GM21367 (cell line): ENCODE data around the gene ARID5B.

Source experiments
- ATAC-seq: cut with Tn5 transposase; IDR thresholded peaks from one replicate; pipeline ENCODE4 v1.9.1; 2021; ENCODE audit not compliant: unreplicated experiment

Gene ARID5B

GRCh38 chr10:62063795-62064472 lies 162.4 kb downstream of the ARID5B start:
- ATAC-seq, result no peak

- ATAC-seq, result no peak
Measured at GRCh38 chr10:62067560-62067959, 166.1 kb downstream of the ARID5B start.

DNA sequence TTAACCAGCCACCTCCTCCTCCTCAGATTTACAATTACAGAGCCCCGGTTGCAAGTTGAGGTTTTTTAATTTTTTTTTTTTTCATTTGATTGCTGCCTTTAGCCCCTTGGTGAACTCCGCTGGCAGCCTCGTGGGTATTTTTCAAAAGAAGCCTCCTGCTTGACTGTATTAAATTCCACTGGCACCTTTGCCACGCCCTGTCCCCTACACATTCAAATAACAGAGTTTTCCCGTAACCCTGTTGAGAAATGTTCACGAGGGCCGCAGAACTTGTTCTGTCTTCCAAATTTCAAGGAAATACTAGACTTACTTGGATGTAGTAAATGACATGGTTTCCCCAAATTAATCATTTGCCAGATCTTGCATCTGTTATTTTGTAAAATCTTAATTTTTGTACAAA lies 167.0 kb downstream of the ARID5B start:
- ATAC-seq, result no peak

DNA sequence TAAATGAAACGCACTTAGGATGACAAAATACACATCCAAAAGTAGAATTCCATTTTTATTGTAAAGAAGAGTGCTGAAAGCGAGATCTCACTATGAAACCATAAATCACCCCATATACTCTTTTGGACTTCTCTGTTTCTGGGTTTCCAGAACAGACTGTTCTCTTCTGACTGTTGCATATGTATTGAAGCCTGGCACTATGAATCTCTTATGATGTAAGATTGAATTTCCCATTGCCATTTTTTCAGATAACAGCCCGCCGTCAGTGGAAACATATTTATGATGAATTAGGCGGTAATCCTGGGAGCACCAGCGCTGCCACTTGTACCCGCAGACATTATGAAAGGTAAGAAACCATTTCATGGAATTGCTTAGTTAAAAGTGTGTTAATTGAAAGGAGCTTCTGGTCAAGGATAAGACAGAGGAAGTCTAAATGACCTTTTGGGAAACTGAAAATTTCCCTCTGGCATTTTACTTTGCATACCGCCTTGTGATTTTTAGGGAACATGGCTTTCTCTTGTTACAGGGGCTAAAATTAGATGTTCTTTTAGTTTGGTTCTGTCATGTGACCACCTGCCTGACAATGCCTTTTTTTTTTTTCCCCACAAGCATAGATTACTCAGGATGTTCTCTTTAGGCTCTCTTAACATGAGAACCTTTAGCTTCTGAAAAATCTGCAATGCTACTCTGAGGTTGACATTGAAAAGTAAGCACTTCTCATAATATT lies 168.1 kb downstream of the ARID5B start:
- ATAC-seq, result no peak

DNA sequence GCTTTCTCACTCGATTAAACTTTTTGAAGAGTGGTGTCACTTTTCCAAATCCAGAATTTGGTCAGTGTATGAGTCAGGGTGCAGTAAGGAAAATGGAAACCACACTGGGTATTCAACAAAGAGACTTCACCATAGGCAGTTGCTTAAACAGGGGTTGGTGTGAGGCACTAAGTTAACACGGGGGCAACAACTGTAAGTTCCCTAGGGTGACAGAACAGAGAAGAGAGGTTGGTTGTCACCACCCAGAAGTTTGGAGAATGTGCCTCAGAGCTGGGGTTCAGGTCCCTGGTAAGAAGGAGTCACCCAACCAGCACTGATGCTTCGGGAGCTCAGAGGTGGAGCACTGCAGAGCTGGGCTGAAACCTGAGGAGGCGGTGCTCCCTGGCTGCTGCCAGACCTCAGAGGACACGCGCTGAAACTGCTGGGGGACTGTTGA lies 170.4 kb downstream of the ARID5B start:
- ATAC-seq, result no peak

DNA sequence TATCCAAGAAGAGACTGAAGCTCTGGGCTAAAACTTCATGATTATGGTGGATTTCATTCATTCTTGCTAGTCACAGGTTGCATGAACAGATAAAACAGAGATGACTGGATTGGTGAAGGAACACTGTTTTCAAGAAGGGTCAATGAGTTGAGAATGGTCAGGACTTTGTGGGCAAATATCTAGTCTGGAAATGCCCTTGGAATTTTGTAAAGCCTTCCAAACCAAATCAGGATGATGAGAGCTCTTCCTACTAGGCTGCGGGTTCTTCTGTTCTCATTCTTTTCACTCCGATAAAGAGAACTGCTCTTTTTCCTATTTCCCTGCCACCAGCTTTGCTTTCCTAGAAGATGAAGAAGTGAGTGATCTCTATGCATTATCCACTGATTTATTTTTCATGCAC lies 171.4 kb downstream of the ARID5B start:
- ATAC-seq, result no peak

DNA sequence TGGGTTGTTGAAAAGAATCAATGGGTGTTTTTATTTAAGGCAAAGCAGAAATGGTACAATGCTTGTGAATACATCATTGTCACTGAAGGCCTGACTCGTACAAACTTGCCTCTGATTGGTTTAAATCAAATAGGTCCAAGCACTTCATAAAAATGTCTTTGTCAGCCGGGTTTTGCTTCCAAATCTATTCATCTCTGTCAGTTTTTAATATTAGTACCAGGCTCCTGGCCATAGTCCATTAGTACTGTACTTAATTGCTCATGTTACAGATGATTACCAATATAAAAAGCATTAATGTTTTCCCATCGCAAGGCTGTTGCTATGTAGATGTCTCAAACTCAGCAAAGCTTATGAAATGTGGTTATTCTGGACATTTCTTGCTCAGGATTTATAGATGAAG lies 171.9 kb downstream of the ARID5B start:
- no peak for ATAC-seq

DNA sequence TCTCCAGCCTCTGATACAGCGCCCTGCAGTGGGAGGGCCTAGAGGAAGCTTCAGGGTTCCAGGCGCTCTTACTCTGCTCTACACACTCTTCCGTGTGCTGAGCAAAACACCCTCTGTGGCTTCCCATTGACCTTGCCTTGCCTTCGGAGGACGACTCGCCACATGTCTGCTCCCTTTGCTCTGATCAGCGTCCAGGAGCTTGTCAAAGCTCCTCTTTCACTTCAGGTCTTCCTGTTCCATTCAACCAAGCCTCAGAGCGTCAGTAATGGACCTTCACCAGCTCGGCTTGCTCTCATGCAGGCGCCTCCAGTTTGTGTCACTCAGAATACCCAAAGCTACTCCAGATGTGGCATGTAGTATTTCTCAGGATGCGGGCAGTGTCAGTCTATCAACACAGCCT lies 173.9 kb downstream of the ARID5B start:
- ATAC-seq, result no peak

DNA sequence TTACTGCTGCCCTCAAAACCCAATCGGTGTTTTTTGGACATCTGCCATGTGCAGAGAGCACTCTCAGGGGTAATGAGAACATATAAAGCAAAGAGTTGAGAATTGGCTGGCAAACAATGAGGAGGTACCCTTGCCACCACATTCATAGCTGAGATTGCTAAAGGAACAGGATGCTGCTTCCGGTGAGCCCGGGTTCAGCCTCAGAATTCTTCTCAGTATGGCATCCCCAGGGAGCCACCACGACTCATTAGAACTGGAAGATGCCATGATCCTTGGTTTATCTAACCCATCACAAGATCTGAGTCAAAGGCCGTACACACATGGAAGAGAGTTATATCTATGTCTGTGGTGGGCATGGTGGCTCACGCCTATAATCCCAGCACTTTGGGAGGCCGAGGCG lies 174.4 kb downstream of the ARID5B start:
- ATAC-seq, result no peak

DNA sequence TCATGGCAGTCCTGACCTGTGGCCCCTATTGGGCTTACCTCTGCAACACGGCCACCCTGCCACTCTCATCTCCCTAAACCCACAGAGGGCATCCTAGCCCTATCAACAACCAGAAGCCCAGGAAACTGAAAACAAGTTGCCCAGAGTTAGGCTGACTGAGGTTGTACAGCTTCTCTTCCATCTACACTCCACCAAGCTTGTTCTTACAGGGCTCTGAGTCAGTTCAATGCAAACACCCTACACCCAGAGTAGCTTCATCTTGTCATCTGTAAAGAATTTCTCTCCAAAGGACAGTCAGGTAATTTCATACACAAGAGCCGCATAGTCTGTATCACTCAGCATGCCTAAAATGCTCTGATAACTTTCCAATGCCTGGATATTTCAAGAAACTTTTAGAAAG lies 175.4 kb downstream of the ARID5B start:
- ATAC-seq, result no peak

DNA sequence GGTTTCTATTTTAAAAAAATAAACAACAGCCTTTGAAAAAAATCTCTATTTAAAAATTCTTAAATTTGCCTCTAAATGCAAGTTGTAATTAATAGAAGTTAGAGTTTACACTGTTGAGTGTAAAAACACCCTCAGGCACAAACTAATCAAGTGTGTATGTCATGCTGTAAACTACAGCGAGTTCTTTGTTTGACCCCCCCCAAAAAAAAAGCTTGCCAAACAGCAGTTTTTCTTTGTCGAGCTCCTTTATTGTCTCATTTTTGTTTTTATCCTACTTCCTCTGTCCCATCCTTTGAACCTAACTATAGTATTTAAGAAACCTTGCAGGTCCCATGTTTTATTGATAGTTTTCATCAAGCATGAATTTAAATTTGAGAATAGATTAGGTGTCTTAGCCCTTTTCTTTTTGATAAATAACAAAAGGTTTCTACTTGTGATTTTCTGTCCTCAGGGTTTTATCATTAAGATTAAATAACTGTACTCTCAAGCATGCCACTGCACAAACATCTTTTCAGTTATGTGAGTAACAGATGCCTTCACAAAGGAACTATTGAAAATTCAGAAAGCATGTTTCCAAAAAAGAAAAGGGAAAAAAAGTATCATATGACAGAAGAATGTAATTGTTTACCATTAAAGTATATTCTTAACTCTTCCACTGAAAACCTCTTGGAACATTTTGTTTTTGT lies 176.0 kb downstream of the ARID5B start:
- no peak for ATAC-seq

GRCh38 chr10:62079885-62080559 lies 178.5 kb downstream of the ARID5B start:
- peak; percentile 71 for ATAC-seq

DNA sequence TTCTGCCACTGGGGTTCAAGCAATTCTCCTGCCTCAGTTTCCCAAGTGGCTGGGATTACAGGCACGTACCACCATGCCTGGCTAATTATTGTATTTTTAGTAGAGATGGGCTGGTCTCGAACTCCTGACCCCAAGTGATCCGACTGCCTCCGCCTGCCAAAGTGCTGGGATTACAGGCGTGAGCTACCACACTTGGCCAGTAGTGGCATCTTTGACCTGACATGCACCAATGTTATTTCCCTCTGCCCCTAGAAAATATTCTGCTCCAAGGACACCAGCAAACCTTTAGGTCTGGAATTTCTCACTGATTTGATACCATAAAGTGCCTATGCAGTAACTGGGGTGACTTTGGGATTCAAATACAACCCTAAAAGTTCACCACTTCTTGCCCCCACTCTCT lies 179.4 kb downstream of the ARID5B start:
- ATAC-seq, result no peak

GRCh38 chr10:62081341-62082270 lies 180.1 kb downstream of the ARID5B start:
- ATAC-seq, result no peak

DNA sequence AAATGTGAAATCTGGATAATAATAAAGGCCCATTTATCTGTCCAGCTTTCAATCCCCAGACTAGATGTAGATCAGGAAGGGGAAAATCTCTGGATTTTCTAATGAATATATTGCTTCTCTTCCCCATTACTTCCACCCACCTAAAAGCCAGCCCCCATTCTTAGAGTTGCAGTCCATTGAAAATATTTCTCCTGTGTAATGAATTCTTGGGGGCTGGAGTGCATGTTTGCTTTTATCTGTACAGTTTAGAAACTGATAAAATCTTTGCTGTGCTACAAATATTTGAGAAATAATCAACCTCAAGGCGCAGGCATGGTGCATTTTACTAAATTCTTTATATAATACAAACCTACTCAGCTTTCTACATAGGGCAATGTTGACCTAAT lies 180.8 kb downstream of the ARID5B start:
- ATAC-seq, result no peak

- ATAC-seq, result peak; percentile 43
Measured at GRCh38 chr10:62082729-62083411, 181.4 kb downstream of the ARID5B start.

GRCh38 chr10:62083412-62084267 lies 182.1 kb downstream of the ARID5B start:
- ATAC-seq, result no peak

DNA sequence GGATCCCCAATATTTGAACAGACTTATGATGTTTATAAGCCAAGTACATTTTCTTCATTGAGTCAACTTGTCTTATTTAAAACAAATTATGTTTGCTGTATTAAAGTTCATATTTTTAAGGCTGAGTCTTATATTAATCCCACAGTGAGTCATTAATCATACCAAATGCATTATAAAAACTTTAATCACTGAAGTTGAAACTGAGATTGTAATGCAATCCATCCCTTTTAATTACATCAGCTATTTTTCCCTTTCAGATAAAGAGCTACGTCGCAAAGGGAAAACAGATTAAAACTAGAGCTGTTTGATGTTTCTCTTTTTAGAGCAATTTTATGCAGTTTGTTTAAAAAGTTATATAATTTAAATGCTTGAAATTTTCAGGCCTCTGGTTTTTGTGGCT lies 183.0 kb downstream of the ARID5B start:
- no peak for ATAC-seq

DNA sequence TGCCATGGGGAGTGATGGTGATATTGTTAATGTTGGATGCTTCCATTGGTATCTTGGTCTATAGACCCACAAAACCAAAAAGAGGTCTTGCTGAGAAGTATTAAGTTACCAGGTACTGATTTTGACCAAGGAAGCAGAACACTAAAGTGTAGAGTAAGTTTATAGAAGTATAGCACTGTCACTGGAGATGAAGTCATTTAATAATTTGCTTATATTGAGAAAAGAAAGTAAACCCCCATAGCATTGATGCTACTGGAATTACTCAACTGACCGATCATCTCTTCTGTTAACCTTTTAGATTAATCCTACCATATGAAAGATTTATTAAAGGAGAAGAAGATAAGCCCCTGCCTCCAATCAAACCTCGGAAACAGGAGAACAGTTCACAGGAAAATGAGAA lies 183.9 kb downstream of the ARID5B start:
- no peak for ATAC-seq
